Embryonic facial prominence (tissue), 1 donor: ENCODE results near the gene PGP.

Experiments used
- DNase-seq: peaks from one replicate; pipeline ENCODE4 v3.0.0-alpha.2; 2016; ENCODE audit errors: extremely low spot score

Gene PGP

DNA sequence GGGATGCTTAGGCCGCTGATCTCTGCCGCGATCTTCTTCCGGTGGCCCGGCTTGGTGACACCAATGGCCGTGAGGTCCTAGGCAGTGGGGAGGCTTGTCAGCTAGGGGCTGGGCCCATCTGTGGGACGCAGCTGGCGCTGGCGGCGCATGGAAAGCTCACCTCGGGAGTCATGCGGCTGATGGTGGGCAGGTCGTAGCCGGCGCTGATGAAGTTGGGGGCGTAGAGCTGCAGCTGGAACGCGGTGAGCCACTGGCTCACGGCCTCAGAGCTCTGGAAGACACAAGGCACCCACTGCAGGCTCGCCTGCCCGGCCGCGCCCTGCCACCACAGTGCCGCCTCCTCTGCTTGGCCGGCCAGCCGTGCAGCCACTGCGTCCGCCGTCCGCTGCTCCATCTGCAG lies 31.0 kb downstream of the PGP start:
- no peak for DNase-seq

- no peak for DNase-seq
These were observed 32.7 kb downstream of the PGP start for GRCh38 chr16:2181952-2182351.

- no peak for DNase-seq
These were observed 33.4 kb downstream of the PGP start for GRCh38 chr16:2180962-2181923.

DNA sequence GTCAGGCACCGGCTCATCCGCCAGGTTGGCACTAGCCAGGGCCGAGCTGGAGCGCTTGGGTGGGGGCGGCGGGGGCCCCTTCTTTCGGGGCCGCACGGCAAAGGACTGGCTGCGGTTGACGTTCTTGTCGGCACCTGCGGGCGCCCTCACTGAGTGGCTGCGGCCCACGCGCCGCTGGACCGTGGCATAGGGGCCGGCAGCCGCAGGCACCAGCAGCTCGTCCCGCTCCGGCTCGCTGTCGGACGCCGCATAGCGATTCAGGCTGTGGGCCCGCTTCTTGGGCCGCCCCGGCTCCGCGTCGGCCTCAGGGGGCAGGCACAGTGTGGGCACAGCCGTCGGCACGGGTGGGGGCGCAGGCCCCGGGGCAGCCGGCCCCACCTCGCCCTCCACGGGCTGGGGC lies 34.2 kb downstream of the PGP start:
- no peak for DNase-seq

DNA sequence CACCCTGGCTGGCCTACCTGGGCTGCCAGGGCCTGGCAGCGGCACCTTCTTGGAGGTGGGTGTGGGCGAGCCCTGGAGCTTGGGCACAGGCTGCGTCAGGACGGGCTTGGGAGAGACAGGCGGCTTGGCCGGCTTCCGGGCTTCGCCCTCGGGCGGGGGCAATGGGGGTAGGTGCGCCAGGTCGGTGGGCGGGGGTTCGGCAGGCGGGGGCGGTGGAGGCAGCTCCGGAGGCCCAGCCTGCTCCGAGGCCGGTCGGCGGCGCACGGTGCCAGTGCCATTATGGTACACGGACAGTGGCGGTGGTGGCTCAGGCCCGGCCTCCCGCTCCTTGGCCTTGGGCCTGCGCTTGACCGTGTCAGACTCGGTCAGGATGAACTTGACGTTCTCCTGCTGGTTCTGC lies 35.1 kb downstream of the PGP start:
- DNase-seq, result no peak

GRCh38 chr16:2179107-2179501 lies 35.5 kb downstream of the PGP start:
- no peak for DNase-seq

DNA sequence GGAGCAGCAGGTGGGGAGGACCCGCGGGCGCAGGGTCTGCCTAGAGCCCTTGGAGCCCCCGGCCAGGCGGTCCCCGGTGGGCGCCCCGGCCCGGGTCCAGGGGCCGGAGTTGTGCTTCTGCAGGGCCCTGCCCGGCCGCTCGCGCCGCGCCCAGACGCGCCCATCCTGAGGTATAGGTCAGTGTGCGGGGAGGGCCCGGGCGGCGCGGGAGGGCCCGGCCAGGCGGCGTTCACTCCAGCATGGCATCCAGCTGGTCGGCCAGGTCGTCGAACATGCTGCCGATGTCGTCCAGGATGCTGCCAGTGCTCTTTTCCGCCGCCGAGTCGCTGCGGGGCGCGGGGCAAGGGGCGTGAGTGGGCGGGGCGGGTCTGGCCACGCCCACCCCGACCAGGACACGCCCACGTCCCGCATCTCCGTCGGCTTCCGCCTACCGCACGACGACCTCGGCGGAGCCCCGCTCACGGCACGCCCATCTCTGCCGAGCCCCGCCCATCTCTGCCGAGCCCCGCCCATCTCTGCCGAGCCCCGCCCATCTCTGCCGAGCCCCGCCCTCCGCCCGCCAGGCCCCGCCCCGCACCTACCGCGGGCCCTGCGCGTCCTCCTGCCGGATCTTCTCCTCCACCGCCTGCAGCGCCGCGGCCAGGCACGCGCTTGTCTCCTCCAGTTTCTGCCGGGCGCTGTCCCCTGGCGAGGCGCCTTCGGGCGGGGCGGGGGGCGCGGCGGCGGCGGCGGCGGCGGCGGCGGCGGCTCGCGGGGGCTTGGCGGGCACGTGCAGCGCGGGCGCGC lies 36.1 kb downstream of the PGP start:
- no peak for DNase-seq

DNA sequence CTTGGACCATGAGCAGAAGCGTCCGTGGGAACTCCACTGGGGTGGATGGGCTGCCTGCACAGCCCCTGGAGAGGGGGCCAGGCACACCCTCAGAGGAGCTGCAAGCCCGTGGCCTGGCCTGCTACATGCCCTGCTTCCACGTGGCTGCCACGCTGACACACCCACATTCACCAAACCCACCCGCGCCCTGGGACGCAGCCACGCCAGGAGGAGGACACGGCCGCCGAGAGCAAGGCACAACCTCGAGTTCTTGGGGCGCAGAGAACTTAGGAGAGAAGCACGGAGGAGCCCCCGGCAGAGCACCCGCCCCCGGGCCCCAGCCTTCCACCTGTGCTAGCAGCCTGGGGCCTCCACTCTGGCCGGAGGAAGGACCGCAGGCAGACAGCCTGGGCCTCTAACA lies 37.1 kb downstream of the PGP start:
- DNase-seq, result no peak

GRCh38 chr16:2177101-2177500 lies 37.5 kb downstream of the PGP start:
- DNase-seq, result no peak

DNA sequence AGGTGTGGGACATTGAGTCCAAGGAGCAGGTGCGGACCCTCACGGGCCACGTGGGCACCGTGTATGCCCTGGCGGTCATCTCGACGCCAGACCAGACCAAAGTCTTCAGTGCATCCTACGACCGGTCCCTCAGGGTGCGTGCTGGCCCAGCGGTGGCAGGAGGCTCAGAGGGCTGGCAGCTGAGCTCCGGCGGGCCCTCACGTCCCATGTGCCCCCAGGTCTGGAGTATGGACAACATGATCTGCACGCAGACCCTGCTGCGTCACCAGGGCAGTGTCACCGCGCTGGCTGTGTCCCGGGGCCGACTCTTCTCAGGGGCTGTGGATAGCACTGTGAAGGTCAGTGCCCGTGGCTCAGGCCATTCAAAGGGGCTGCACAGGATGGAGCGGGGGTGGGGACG lies 38.6 kb downstream of the PGP start:
- DNase-seq, result no peak

GRCh38 chr16:2175454-2175853 lies 39.2 kb downstream of the PGP start:
- DNase-seq, result no peak

GRCh38 chr16:2174396-2175131 lies 40.1 kb downstream of the PGP start:
- no peak for DNase-seq

DNA sequence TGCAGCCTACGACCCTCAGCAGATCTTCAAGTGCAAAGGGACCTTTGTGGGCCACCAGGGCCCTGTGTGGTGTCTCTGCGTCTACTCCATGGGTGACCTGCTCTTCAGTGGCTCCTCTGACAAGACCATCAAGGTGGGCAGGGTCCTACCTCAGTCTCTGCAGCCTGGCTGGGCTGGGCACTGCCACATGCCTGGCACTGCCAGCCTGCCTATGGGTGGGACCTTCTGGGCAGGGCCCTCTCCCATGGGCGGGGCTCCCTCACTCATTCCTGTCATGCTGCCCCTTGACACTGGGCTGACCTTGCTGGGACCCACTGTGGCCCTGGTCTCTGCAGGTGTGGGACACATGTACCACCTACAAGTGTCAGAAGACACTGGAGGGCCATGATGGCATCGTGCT lies 40.7 kb downstream of the PGP start:
- no peak for DNase-seq

- no peak for DNase-seq
These were observed 41.3 kb downstream of the PGP start for GRCh38 chr16:2173366-2173765.

DNA sequence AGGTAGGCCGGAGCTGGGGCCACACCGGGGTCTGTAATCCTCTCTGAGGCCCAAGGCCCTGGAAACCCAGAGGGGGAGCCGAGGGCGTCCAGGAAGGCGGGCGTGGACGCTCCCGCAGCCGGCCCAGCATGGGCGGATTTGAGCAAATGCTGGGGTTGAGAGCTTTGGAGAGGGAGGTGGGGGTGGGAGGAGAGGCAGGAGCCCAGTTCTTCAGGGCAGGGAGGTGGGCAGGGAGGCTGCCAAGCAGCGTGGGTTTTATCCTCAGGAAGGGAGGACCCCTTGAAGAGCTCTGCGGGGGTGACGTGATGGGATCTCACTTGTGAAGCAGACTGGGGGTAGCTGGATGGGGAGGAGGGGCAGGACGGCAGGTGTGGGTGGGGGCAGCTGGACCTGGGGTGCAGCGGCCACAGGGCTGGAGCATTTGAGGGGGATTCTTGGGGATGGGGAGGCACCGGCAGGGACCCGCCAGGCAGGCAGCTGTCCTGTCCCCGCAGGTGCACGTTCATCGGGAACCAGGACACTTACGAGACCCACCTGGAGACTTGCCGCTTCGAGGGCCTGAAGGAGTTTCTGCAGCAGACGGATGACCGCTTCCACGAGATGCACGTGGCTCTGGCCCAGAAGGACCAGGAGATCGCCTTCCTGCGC lies 41.8 kb downstream of the PGP start:
- DNase-seq, result no peak

- no peak for DNase-seq
These were observed 43.0 kb downstream of the PGP start for GRCh38 chr16:2171601-2172178.

GRCh38 chr16:2170587-2171435 lies 43.8 kb downstream of the PGP start:
- DNase-seq, result no peak

DNA sequence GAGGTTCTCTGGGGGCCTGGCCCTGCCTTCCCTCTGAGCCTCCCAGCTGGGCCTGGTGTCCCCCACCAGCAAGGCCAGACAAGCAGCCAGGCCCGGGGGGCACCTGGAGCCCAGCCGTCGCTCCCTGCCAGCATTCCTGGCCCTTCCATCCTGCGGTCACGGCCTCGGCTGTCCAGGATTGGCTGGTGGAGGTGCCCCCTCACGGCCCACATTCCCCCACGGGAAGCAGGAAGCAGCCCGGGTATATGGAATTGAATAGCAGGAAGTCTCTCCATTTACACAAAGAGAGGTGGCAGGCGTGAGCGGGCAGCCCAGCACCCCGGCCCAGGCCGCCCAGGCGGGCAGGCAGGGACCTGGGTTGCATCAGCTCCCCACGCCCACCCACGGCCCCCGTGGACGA lies 44.6 kb downstream of the PGP start:
- no peak for DNase-seq

DNA sequence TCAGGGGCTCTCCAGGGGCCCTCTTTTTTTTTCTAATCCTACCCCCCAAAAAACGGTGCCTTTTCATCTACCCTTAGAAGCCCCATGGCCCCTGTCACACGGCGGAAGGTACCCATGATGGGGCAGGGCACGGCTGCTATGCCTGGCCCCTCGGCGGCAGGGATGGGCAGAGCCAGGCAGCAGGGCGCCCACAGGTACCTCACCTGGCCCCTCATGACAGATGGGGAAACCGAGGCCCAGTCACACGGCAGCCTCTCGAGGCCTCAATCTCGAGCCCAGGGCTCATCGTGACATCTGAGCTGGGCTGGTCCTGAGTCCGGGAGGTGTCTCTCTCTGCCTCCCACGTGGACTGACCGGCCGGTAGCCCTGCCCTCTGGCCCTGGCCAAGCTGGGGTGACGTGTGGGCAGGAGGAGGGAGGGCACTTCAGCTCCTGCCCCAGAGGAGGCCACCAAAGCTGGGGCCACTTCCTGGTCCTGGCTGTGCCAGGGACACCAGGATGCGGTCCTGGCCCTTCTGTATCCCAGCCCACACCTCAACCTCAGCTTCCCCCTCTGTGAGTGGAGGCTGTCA lies 47.5 kb downstream of the PGP start:
- no peak for DNase-seq
